ENCODE data around the gene MTPN. TPM values are rescaled to one million over a fixed set of nuclear protein-coding genes. Genes with fewer than 3 reads are reported as not detected.

The MTPN gene
- total and polyA plus RNA-seq, 10 of the 15 experiments (the other 5 are each of a cell fraction or from before 2014, with no cell fraction given) = 38.7 to 146 (median 85.4) TPM

GRCh38 chr7:136020556-136020955, 43.4 kb upstream of the MTPN start:
- no peaks in the 10 kb centered on the region for H3K36me3 ChIP-seq (ENCODE audit: control insufficient read depth in 2 of 2, insufficient read depth in 2 of 2, low read length in 1 of 2)
- H3K4me2 ChIP-seq (ENCODE audit: control insufficient read depth, insufficient read depth) = no peak overlapping the region
- H3K4me1 ChIP-seq (ENCODE audit: control insufficient read depth, insufficient read depth, low read length) = no peaks in the 10 kb centered on the region
- no peaks in the 10 kb centered on the region for H3K27me3 ChIP-seq (replicated peaks in 1 of 2; ENCODE audit: control insufficient read depth in 2 of 2, insufficient read depth in 2 of 2, low read length in 1 of 2)
- H3K9me3 ChIP-seq (replicated peaks; ENCODE audit: control insufficient read depth, insufficient read depth, low read length) = no peaks in the 10 kb centered on the region; the same call in 2 of the 3 replicates
- in situ Hi-C loops (cut with MboI) (no loop called here), intact Hi-C loops (cut with micrococcal nuclease; ENCODE audit: unreplicated experiment) (no loop called here)
- ChIA-PET SMC1A (ENCODE audit: uncharacterized antibody, unreplicated experiment) (no interaction called here), RAD21 (ENCODE audit: unreplicated experiment) (no interaction called here), POLR2A (no interaction called here), CTCF (no interaction called here)
- no peaks in the 10 kb centered on the region for H3K79me2 ChIP-seq (ENCODE audit: control insufficient read depth, insufficient read depth, low read length)
- no TSS peak for BruUV-seq (replicated peaks)
- H3K27ac ChIP-seq (ENCODE audit: control insufficient read depth, insufficient read depth) = no peak overlapping the region
- no peak overlapping the region for H2AFZ ChIP-seq (ENCODE audit: control insufficient read depth, low read depth, low read length)
- no peak overlapping the region for H3K4me3 ChIP-seq
- ATAC-seq (no peak), DNase-seq (ENCODE audit: low read depth, low spot score) (no peak), FAIRE-seq (no peak)
- TF ChIP-seq ZNF217 (IDR thresholded peaks at IDR 0.05) = no peak
- TF ChIP-seq EGR1 (IDR thresholded peaks at IDR 0.05; ENCODE audit: borderline replicate concordance in 1 of 2, low read depth in 2 of 2, low read length in 2 of 2) = no peak
- no peak for TF ChIP-seq BCL3 (IDR thresholded peaks at IDR 0.05; ENCODE audit: borderline replicate concordance, insufficient read depth, low read depth, low read length, poor library complexity, severe bottlenecking)
- TF ChIP-seq NFYA (IDR thresholded peaks at IDR 0.05; ENCODE audit: borderline replicate concordance, low read depth, low read length) = no peak
- no peak for TF ChIP-seq PKNOX1 (IDR thresholded peaks at IDR 0.05)
- no peak for TF ChIP-seq ZNF592 (IDR thresholded peaks at IDR 0.05)
- no peak for TF ChIP-seq REST (IDR thresholded peaks at IDR 0.05; ENCODE audit: low read depth, low read length)
- no peak for TF ChIP-seq BCLAF1 (IDR thresholded peaks at IDR 0.05)
- no peak for TF ChIP-seq TCF12 (IDR thresholded peaks at IDR 0.05; ENCODE audit: low read depth, low read length)
- H3K9ac ChIP-seq (ENCODE audit: control insufficient read depth, insufficient read depth, low read length) = no peak overlapping the region
- no peaks in the 10 kb centered on the region for H4K20me1 ChIP-seq (ENCODE audit: control insufficient read depth, insufficient read depth)
- WGBS (ENCODE audit: insufficient coverage, insufficient replicate concordance, low lambda C conversion rate, missing lambda C conversion rate) = 60% methylated on average over 1 of the region's 1 CpG

All from GM12878 (cell line).